HEK293 (cell line): Measurements from ENCODE around the gene NEU3.
"Not testable (repeated sequence)": the region's sequence is repeated elsewhere in the genome, so short reads cannot be mapped to it uniquely, and the experiment has no call there.

Experiments used
- CTCF ChIA-PET: fragments of 350-600 bp; formaldehyde crosslinking; extraction: SDS; loops from one replicate; lab custom pipeline; 2021; ENCODE audit warnings: antibody characterized with exemption; lab: Yijun Ruan, JAX
- POLR2A ChIA-PET: fragments of 300-600 bp; formaldehyde crosslinking; extraction: SDS; loops from one replicate; lab custom pipeline; 2020; ENCODE audit warnings: antibody characterized with exemption, inconsistent platforms; lab: Yijun Ruan, JAX
- H3K27ac ChIP-seq: fragments of 200-500 bp; sonication (Bioruptor generic); 2 replicates; pipeline ENCODE4 v1.5.1; 2014; ENCODE audit warnings: low read depth, low read length, control low read depth, inconsistent platforms; ENCODE audit errors: extremely low read depth
- H3K36me3 ChIP-seq, 2 experiments: fragments of 200-500 bp in 1 of 2; sonication (Bioruptor generic) in 1 of 2; 1 replicate in 1 of 2; 2 replicates in 1 of 2; pipeline ENCODE4 v1.5.1; 2014 to 2017; ENCODE audit warnings: inconsistent platforms in 2 of 2, low read length in 2 of 2; ENCODE audit not compliant: control insufficient read depth in 2 of 2, insufficient read depth in 1 of 2
- H3K4me1 ChIP-seq: fragments of 200-500 bp; sonication (Bioruptor generic); 2 replicates; pipeline ENCODE4 v1.5.1; 2014; ENCODE audit warnings: mild to moderate bottlenecking, low read length, inconsistent platforms; ENCODE audit not compliant: control insufficient read depth, insufficient read depth
- H3K4me3 ChIP-seq: 2 replicates; pipeline ENCODE4 v1.5.1; 2011; ENCODE audit warnings: low read depth, mild to moderate bottlenecking, control low read depth, low read length, moderate library complexity
- H3K9me3 ChIP-seq: fragments of 200-500 bp; sonication (Bioruptor generic); 2 replicates; pipeline ENCODE4 v1.5.1; 2014; ENCODE audit warnings: low read depth, low read length, inconsistent platforms; ENCODE audit not compliant: control insufficient read depth, insufficient read depth
- KLF1 ChIP-seq: fragments of 450-650 bp; formaldehyde crosslinking; IDR thresholded peaks from 2 replicates; pipeline ENCODE4 v1.5.1; 2016; ENCODE audit warnings: missing biosample characterization, missing genetic modification characterization
- PBX3 ChIP-seq: sonication (generic); formaldehyde crosslinking; IDR thresholded peaks from 2 replicates; pipeline ENCODE4 v1.8.1; 2022; ENCODE audit warnings: mild to moderate bottlenecking, moderate library complexity, missing genetic modification reagents
- SP2 ChIP-seq: fragments of 450-650 bp; formaldehyde crosslinking; IDR thresholded peaks from 2 replicates; pipeline ENCODE4 v1.5.1; 2016; ENCODE audit warnings: missing biosample characterization, missing genetic modification characterization
- YY2 ChIP-seq: fragments of 450-650 bp; formaldehyde crosslinking; IDR thresholded peaks from 2 replicates; pipeline ENCODE4 v1.5.1; 2016; ENCODE audit warnings: missing biosample characterization, missing genetic modification characterization
- ZBTB21 ChIP-seq: fragments of 450-650 bp; formaldehyde crosslinking; IDR thresholded peaks from 2 replicates; pipeline ENCODE4 v1.5.1; 2017; ENCODE audit warnings: missing biosample characterization, missing genetic modification characterization
- ZNF138 ChIP-seq: fragments of 450-650 bp; formaldehyde crosslinking; IDR thresholded peaks from 2 replicates; pipeline ENCODE4 v1.5.1; 2016; ENCODE audit warnings: missing biosample characterization, missing genetic modification characterization, borderline replicate concordance
- ZNF23 ChIP-seq: fragments of 450-650 bp; formaldehyde crosslinking; IDR thresholded peaks from 2 replicates; pipeline ENCODE4 v1.5.1; 2016; ENCODE audit warnings: missing biosample characterization, missing genetic modification characterization, borderline replicate concordance
- ZNF280C ChIP-seq: fragments of 450-650 bp; formaldehyde crosslinking; IDR thresholded peaks from 2 replicates; pipeline ENCODE4 v1.5.1; 2016; ENCODE audit warnings: missing biosample characterization, missing genetic modification characterization
- ZNF391 ChIP-seq: fragments of 450-650 bp; formaldehyde crosslinking; IDR thresholded peaks from 2 replicates; pipeline ENCODE4 v1.5.1; 2016; ENCODE audit warnings: low read depth, missing biosample characterization, missing genetic modification characterization, borderline replicate concordance
- ZNF433 ChIP-seq: fragments of 450-650 bp; formaldehyde crosslinking; IDR thresholded peaks from 2 replicates; pipeline ENCODE4 v1.5.1; 2016; ENCODE audit warnings: missing biosample characterization, missing genetic modification characterization, low read depth
- ZNF48 ChIP-seq: fragments of 450-650 bp; formaldehyde crosslinking; IDR thresholded peaks from 2 replicates; pipeline ENCODE4 v1.5.1; 2016; ENCODE audit warnings: missing biosample characterization, missing genetic modification characterization
- ZNF529 ChIP-seq: fragments of 450-650 bp; formaldehyde crosslinking; IDR thresholded peaks from 2 replicates; pipeline ENCODE4 v1.5.1; 2017; ENCODE audit warnings: missing genetic modification characterization, missing biosample characterization; ENCODE audit not compliant: insufficient replicate concordance
- ZNF571 ChIP-seq: fragments of 450-650 bp; formaldehyde crosslinking; IDR thresholded peaks from 2 replicates; pipeline ENCODE4 v1.5.0; 2017; ENCODE audit warnings: missing biosample characterization, missing genetic modification characterization
- ZNF596 ChIP-seq: fragments of 450-650 bp; IDR thresholded peaks from 2 replicates; pipeline ENCODE4 v1.5.0; 2018; ENCODE audit warnings: missing biosample characterization, mild to moderate bottlenecking, missing genetic modification characterization, moderate library complexity
- ZNF639 ChIP-seq: fragments of 450-650 bp; formaldehyde crosslinking; IDR thresholded peaks from 2 replicates; pipeline ENCODE4 v1.5.1; 2016; ENCODE audit warnings: missing biosample characterization, missing genetic modification characterization
- ZNF670 ChIP-seq: fragments of 450-650 bp; formaldehyde crosslinking; IDR thresholded peaks from 2 replicates; pipeline ENCODE4 v1.5.1; 2016; ENCODE audit warnings: missing biosample characterization, missing genetic modification characterization, low read depth
- ZNF704 ChIP-seq: fragments of 450-650 bp; formaldehyde crosslinking; IDR thresholded peaks from 2 replicates; pipeline ENCODE4 v1.5.1; 2016; ENCODE audit warnings: missing biosample characterization, missing genetic modification characterization
- ZNF747 ChIP-seq: fragments of 450-650 bp; formaldehyde crosslinking; IDR thresholded peaks from 2 replicates; pipeline ENCODE4 v1.5.1; 2016; ENCODE audit warnings: missing biosample characterization, missing genetic modification characterization
- ZNF843 ChIP-seq: fragments of 450-650 bp; formaldehyde crosslinking; IDR thresholded peaks from 2 replicates; pipeline ENCODE4 v1.5.1; 2016; ENCODE audit warnings: missing biosample characterization, missing genetic modification characterization
- ZSCAN4 ChIP-seq: fragments of 450-650 bp; formaldehyde crosslinking; IDR thresholded peaks from 2 replicates; pipeline ENCODE4 v1.5.1; 2017; ENCODE audit warnings: missing biosample characterization, missing genetic modification characterization

NEU3 gene

GRCh38 chr11:74957937-74958629 lies 30.6 kb upstream of the NEU3 start:
- Histone ChIP-seq H3K9me3 (no peaks in the 10 kb centered on the region), H3K4me3 (no peak overlapping the region), H3K36me3 (peaks cover 4 to 13% of the 10 kb centered on the region in 2 experiments; a peak in 2 of 3 replicates), H3K4me1 (no peaks in the 10 kb centered on the region; the same call in 1 of the 2 replicates), H3K27ac (no peak overlapping the region)
- CTCF ChIA-PET, result interaction anchor here (0.5 kb wide), 1 partner anchor 27 kb away, joined by 5 read pairs; no protein-coding TSS in a partner anchor
- POLR2A ChIA-PET, result no interaction called here
- TF ChIP-seq ZNF48 (no peak), ZNF391 (tag by site-specific recombination) (no peak), ZSCAN4 (no peak), ZNF138 (tag by site-specific recombination) (no peak), ZNF639 (tag by site-specific recombination) (no peak), ZNF529 (tag by site-specific recombination) (no peak), ZNF280C (tag by site-specific recombination) (no peak), ZNF747 (tag by site-specific recombination) (no peak)

- POLR2A ChIA-PET, result interaction anchor here (1.8 kb wide), 1 partner anchor 11 kb away, joined by 4 read pairs; the partner anchor contains the start of genes SPCS2 and XRRA1
- H3K36me3 ChIP-seq, H3K4me1 ChIP-seq, H3K27ac ChIP-seq, CTCF ChIA-PET, H3K9me3 ChIP-seq, H3K4me3 ChIP-seq: not testable (repeated sequence)
Observed at GRCh38 chr11:74960128-74960527, 28.6 kb upstream of the NEU3 start.

GRCh38 chr11:74966651-74967050 lies 22.1 kb upstream of the NEU3 start:
- POLR2A ChIA-PET, result interaction anchor here (1.5 kb wide), 1 partner anchor 22 kb away, joined by 3 read pairs; the partner anchor contains the start of gene NEU3
- CTCF ChIA-PET, result no interaction called here
- peaks cover 0 to 41% of the 10 kb centered on the region in 2 experiments; a peak in 2 of 3 replicates for H3K36me3 ChIP-seq
- peaks cover 6% of the 10 kb centered on the region; the same call in 1 of the 2 replicates for H3K4me1 ChIP-seq
- no peak overlapping the region for H3K27ac ChIP-seq
- TF ChIP-seq ZNF596 (no peak), ZNF433 (tag by site-specific recombination) (no peak), ZNF23 (tag by site-specific recombination) (no peak), YY2 (tag by site-specific recombination) (no peak), ZNF138 (tag by site-specific recombination) (no peak), ZNF843 (tag by site-specific recombination) (no peak), SP2 (tag by site-specific recombination) (no peak), ZNF48 (no peak), ZNF571 (no peak), ZNF670 (no peak), KLF1 (tag by site-specific recombination) (no peak), ZBTB21 (tag by site-specific recombination) (no peak), PBX3 (CRISPR knock-in tag) (no peak), ZNF704 (no peak)
- H3K9me3 ChIP-seq, result no peaks in the 10 kb centered on the region
- no peak overlapping the region for H3K4me3 ChIP-seq
